GM10266 (cell line): ENCODE measurements around the gene SCP2.

ENCODE experiments used
- DNase-seq: peaks from one replicate; pipeline ENCODE4 v3.0.0; 2012; ENCODE audit errors: extremely low spot score
- CTCF ChIP-seq: IDR thresholded peaks from 2 replicates; pipeline ENCODE4 v1.5.1; 2012; ENCODE audit warnings: mild to moderate bottlenecking, low read depth; ENCODE audit not compliant: control insufficient read depth, insufficient read depth; ENCODE audit errors: missing control alignments

Gene SCP2

GRCh38 chr1:52917156-52917555 is 9.9 kb upstream of the SCP2 start:
- DNase-seq: no peak
- TF ChIP-seq CTCF: no peak

GRCh38 chr1:52917581-52917980 is 9.5 kb upstream of the SCP2 start:
- no peak for DNase-seq
- no peak for TF ChIP-seq CTCF

- DNase-seq: no peak
- TF ChIP-seq CTCF: no peak
Observed at GRCh38 chr1:52918201-52918600, 8.9 kb upstream of the SCP2 start.

- TF ChIP-seq CTCF: no peak
- DNase-seq: no peak
Observed at GRCh38 chr1:52919051-52919722, 7.9 kb upstream of the SCP2 start.

- no peak for DNase-seq
- no peak for TF ChIP-seq CTCF
Observed at GRCh38 chr1:52919723-52920483, 7.2 kb upstream of the SCP2 start.

- no peak for TF ChIP-seq CTCF
Observed at GRCh38 chr1:52920791-52921291, 6.2 kb upstream of the SCP2 start.

GRCh38 chr1:52925571-52926005 is 1.5 kb upstream of the SCP2 start:
- no peak for TF ChIP-seq CTCF
- DNase-seq: no peak

More at GRCh38 chr1:52920791-52921291, 6.2 kb upstream of the SCP2 start:
- DNase-seq: no peak
